BJ (cell line): ENCODE measurements around the gene TAAR9. TPM values are rescaled to one million over a fixed set of nuclear protein-coding genes. Genes with fewer than 3 reads are reported as not detected.
"Not testable (repeated sequence)": the region's sequence is repeated elsewhere in the genome, so short reads cannot be mapped to it uniquely, and the experiment has no call there.

ENCODE experiments used
- CTCF ChIA-PET: fragments of 350-600 bp; formaldehyde crosslinking; extraction: SDS; loops from one replicate; lab custom pipeline; 2021; ENCODE audit warnings: antibody characterized with exemption, inconsistent platforms; lab: Yijun Ruan, JAX
- POLR2A ChIA-PET: fragments of 300-600 bp; sonication (Branson Sonifier 250); formaldehyde crosslinking; extraction: SDS; loops from one replicate; lab custom pipeline; 2021; ENCODE audit warnings: antibody characterized with exemption; lab: Charles Lee
- DNase-seq: peaks from one replicate; pipeline ENCODE4 v3.0.0-alpha.2; 2011; ENCODE audit warnings: low read depth
- H3K27me3 ChIP-seq: 2 replicates; pipeline ENCODE4 v1.6.0; 2011; ENCODE audit warnings: low read length; ENCODE audit not compliant: control insufficient read depth, insufficient read depth
- H3K36me3 ChIP-seq: 2 replicates; pipeline ENCODE4 v1.5.1; 2011; ENCODE audit warnings: low read length; ENCODE audit not compliant: control insufficient read depth, insufficient read depth
- H3K4me3 ChIP-seq: 2 replicates; pipeline ENCODE4 v1.5.1; 2011; ENCODE audit warnings: low read depth, mild to moderate bottlenecking, control low read depth, low read length
- CTCF ChIP-seq: IDR thresholded peaks from 2 replicates; pipeline ENCODE4 v1.5.1; 2011; ENCODE audit warnings: low read depth, mild to moderate bottlenecking, control low read depth, inconsistent platforms, low read length, moderate library complexity; ENCODE audit not compliant: insufficient read depth
- polyA plus RNA-seq: library from polyadenylated mRNA; depleted of rRNA; stranded (reverse); fragments of >200 nt; gene quantifications from 2 replicates; pipeline ENCODE4 v1.2.3, GENCODE V29; 2011

The TAAR9 gene
- polyA plus RNA-seq, 1 experiment: not detected

- Histone ChIP-seq H3K4me3 (no peak overlapping the region), H3K27me3 (no peaks in the 10 kb centered on the region), H3K36me3 (no peaks in the 10 kb centered on the region)
- no peak for TF ChIP-seq CTCF
- POLR2A ChIA-PET: interaction anchor here (0.7 kb wide), 1 partner anchor 14 kb away, joined by 3 read pairs; the partner anchor contains the start of gene STX7
- CTCF ChIA-PET: interaction anchor here (1.1 to 1.2 kb wide), 3 partner anchors 247 to 273 kb away, joined by 3 to 6 read pairs (median 4); no protein-coding TSS in a partner anchor
- no peak for DNase-seq
Observed at GRCh38 chr6:132526461-132526860, 11.6 kb upstream of the TAAR9 start.

- Histone ChIP-seq H3K36me3 (no peaks in the 10 kb centered on the region), H3K4me3 (no peak overlapping the region), H3K27me3 (no peaks in the 10 kb centered on the region)
- DNase-seq: no peak
- CTCF ChIA-PET: interaction anchor here (1.0 to 1.7 kb wide), 4 partner anchors 10 to 272 kb away, joined by 3 to 5 read pairs (median 4); partner anchors contain the start of gene TAAR9
- TF ChIP-seq CTCF: no peak
- POLR2A ChIA-PET: no interaction called here
Observed at GRCh38 chr6:132527791-132528190, 10.3 kb upstream of the TAAR9 start.

- no peak for DNase-seq
- Histone ChIP-seq H3K27me3 (no peaks in the 10 kb centered on the region), H3K4me3 (no peak overlapping the region), H3K36me3 (no peaks in the 10 kb centered on the region)
- POLR2A ChIA-PET: interaction anchor here (0.6 kb wide), 1 partner anchor 283 kb away, joined by 4 read pairs; no protein-coding TSS in a partner anchor
- CTCF ChIA-PET: interaction anchor here (0.6 to 1.3 kb wide), 17 partner anchors 8 to 271 kb away, joined by 3 to 12 read pairs (median 4); partner anchors contain the start of gene SLC18B1
- TF ChIP-seq CTCF: peak; percentile 81
Observed at GRCh38 chr6:132530293-132530974, 7.6 kb upstream of the TAAR9 start.

- POLR2A ChIA-PET, H3K4me3 ChIP-seq, DNase-seq, H3K27me3 ChIP-seq, H3K36me3 ChIP-seq, CTCF ChIA-PET: not testable (repeated sequence)
Observed at GRCh38 chr6:132534546-132534945, 3.5 kb upstream of the TAAR9 start.

GRCh38 chr6:132537145-132537544 is 932 bp upstream of the TAAR9 start:
- POLR2A ChIA-PET: no interaction called here
- H3K27me3 ChIP-seq: peaks cover 3% of the 10 kb centered on the region

More at GRCh38 chr6:132537145-132537544, 932 bp upstream of the TAAR9 start:
- Histone ChIP-seq H3K36me3 (no peaks in the 10 kb centered on the region), H3K4me3 (no peak overlapping the region)
- no peak for TF ChIP-seq CTCF
- CTCF ChIA-PET: interaction anchor here (0.7 kb wide), 1 partner anchor 257 kb away, joined by 3 read pairs; no protein-coding TSS in a partner anchor
- DNase-seq: no peak
